ENCODE measurements around the gene GLT8D2.

Gene GLT8D2

DNA sequence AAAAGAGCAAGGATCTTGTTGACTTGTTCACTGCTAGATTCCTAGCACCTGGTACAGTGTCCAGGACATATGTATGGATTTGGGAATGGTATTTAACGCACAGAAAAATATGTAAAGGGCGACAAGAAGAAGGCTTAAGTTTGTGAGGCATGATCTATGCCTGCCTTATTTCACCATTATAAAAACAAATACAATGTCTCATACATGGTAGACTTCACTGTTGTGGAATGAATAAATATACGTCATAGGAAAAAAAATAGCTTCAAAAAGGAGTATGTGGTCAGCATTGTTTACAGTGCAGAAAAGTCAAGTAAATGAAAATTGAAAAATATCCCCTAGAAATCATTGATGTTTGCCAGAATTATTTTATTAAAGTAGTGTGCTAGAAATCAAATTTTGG lies 44.3 kb upstream of the GLT8D2 start:
- Histone ChIP-seq H3K9me2 (replicated peaks; ENCODE audit: control insufficient read depth, low read length) (no peaks in the 10 kb centered on the region), H3F3A (ENCODE audit: control insufficient read depth, insufficient read depth) (no peaks in the 10 kb centered on the region), H3K36me3 (ENCODE audit: control insufficient read depth, low read length) (peaks cover 16% of the 10 kb centered on the region), H3K4me1 (ENCODE audit: control insufficient read depth, low read length) (no peaks in the 10 kb centered on the region), H3K27me3 (ENCODE audit: control insufficient read depth, low read length) (no peaks in the 10 kb centered on the region), H4K20me1 (ENCODE audit: control insufficient read depth, insufficient read depth, low read depth, low read length) (no peaks in the 10 kb centered on the region), H3K9me3 (ENCODE audit: control insufficient read depth, insufficient read depth, low read length) (no peaks in the 10 kb centered on the region), H3K4me3 (ENCODE audit: low read length) (no peak overlapping the region), H3K79me2 (ENCODE audit: control insufficient read depth, low read length) (no peaks in the 10 kb centered on the region), H3K27ac (ENCODE audit: low read depth, low read length) (no peak overlapping the region), H3K4me2 (ENCODE audit: low read length) (no peak overlapping the region)
- no peak for TF ChIP-seq EZH2phosphoT487 (IDR thresholded peaks at IDR 0.05; ENCODE audit: borderline replicate concordance, low read length)
- no peak for TF ChIP-seq CTCF (IDR thresholded peaks at IDR 0.05; ENCODE audit: low read depth, low read length, poor library complexity, severe bottlenecking)

DNA sequence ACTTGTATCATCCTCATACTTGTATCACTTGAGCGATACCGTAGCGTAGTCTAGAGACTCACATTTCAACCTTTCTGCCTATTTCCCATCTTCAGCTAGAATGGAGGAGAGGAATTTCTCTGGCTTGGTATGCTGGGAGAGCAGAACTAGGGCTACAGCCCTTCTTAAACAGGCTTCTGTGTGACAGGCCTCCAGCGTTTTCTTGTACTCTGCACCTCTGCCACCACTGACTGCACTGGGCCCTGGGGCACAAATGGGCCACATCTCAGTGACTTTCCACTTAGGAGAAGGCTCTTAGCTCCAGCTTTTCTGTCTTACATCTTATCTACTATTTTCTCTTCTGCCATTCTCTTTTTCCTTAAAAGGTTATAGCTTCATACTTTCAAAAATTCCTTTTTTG lies 41.1 kb upstream of the GLT8D2 start:
- Histone ChIP-seq H3K4me1 (ENCODE audit: control insufficient read depth, low read length) (no peaks in the 10 kb centered on the region), H3K27ac (ENCODE audit: low read depth, low read length) (no peak overlapping the region), H4K20me1 (ENCODE audit: control insufficient read depth, insufficient read depth, low read depth, low read length) (no peaks in the 10 kb centered on the region), H3K9me3 (ENCODE audit: control insufficient read depth, insufficient read depth, low read length) (no peaks in the 10 kb centered on the region), H3F3A (ENCODE audit: control insufficient read depth, insufficient read depth) (no peaks in the 10 kb centered on the region), H3K27me3 (ENCODE audit: control insufficient read depth, low read length) (no peaks in the 10 kb centered on the region), H3K79me2 (ENCODE audit: control insufficient read depth, low read length) (no peaks in the 10 kb centered on the region), H3K9me2 (replicated peaks; ENCODE audit: control insufficient read depth, low read length) (no peaks in the 10 kb centered on the region), H3K4me3 (ENCODE audit: low read length) (no peak overlapping the region), H3K4me2 (ENCODE audit: low read length) (no peak overlapping the region), H3K36me3 (ENCODE audit: control insufficient read depth, low read length) (peaks cover 7% of the 10 kb centered on the region; the same call in 1 of the 2 replicates)
- no peak for TF ChIP-seq EZH2phosphoT487 (IDR thresholded peaks at IDR 0.05; ENCODE audit: borderline replicate concordance, low read length)
- no peak for TF ChIP-seq CTCF (IDR thresholded peaks at IDR 0.05; ENCODE audit: low read depth, low read length, poor library complexity, severe bottlenecking)

DNA sequence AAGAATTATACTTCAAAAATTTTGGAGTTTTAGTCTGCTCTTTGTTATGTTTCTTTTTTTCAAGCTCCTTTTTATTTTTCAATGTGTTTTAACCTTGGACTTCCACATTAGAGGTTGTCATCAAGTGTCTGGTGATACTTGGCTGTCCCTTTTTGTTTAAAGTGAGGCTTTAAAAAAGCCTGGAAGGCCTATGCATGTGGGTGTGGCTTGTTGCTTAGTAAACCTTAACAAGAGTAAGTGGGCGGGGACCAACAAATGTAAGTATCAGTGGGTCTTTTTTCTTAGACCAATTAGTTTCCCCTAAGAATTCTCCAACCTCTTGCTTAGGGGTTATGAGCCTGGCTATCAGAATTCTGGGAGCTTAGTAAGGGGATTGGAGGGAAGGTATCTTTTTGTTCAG lies 40.7 kb upstream of the GLT8D2 start:
- H3K4me3 ChIP-seq (ENCODE audit: low read length), result no peak overlapping the region
- H3K27me3 ChIP-seq (ENCODE audit: control insufficient read depth, low read length), result no peaks in the 10 kb centered on the region
- H3K9me2 ChIP-seq (replicated peaks; ENCODE audit: control insufficient read depth, low read length), result no peaks in the 10 kb centered on the region
- H3K36me3 ChIP-seq (ENCODE audit: control insufficient read depth, low read length), result peaks cover 7% of the 10 kb centered on the region; the same call in 1 of the 2 replicates
- no peaks in the 10 kb centered on the region for H3K9me3 ChIP-seq (ENCODE audit: control insufficient read depth, insufficient read depth, low read length)
- H4K20me1 ChIP-seq (ENCODE audit: control insufficient read depth, insufficient read depth, low read depth, low read length), result no peaks in the 10 kb centered on the region
- H3K4me1 ChIP-seq (ENCODE audit: control insufficient read depth, low read length), result no peaks in the 10 kb centered on the region
- H3F3A ChIP-seq (ENCODE audit: control insufficient read depth, insufficient read depth), result no peaks in the 10 kb centered on the region
- H3K4me2 ChIP-seq (ENCODE audit: low read length), result no peak overlapping the region
- no peak overlapping the region for H3K27ac ChIP-seq (ENCODE audit: low read depth, low read length)
- H3K79me2 ChIP-seq (ENCODE audit: control insufficient read depth, low read length), result no peaks in the 10 kb centered on the region
- TF ChIP-seq CTCF (IDR thresholded peaks at IDR 0.05; ENCODE audit: low read depth, low read length, poor library complexity, severe bottlenecking) (no peak), EZH2phosphoT487 (IDR thresholded peaks at IDR 0.05; ENCODE audit: borderline replicate concordance, low read length) (no peak)

Measured in DOHH2 (cell line).